GM19238 (cell line): ENCODE data around the gene ABCA5.

Source experiments
- DNase-seq: peaks from one replicate; pipeline ENCODE4 v3.0.0; 2011; ENCODE audit warnings: low spot score; ENCODE audit not compliant: insufficient read length

The ABCA5 gene, protein sequence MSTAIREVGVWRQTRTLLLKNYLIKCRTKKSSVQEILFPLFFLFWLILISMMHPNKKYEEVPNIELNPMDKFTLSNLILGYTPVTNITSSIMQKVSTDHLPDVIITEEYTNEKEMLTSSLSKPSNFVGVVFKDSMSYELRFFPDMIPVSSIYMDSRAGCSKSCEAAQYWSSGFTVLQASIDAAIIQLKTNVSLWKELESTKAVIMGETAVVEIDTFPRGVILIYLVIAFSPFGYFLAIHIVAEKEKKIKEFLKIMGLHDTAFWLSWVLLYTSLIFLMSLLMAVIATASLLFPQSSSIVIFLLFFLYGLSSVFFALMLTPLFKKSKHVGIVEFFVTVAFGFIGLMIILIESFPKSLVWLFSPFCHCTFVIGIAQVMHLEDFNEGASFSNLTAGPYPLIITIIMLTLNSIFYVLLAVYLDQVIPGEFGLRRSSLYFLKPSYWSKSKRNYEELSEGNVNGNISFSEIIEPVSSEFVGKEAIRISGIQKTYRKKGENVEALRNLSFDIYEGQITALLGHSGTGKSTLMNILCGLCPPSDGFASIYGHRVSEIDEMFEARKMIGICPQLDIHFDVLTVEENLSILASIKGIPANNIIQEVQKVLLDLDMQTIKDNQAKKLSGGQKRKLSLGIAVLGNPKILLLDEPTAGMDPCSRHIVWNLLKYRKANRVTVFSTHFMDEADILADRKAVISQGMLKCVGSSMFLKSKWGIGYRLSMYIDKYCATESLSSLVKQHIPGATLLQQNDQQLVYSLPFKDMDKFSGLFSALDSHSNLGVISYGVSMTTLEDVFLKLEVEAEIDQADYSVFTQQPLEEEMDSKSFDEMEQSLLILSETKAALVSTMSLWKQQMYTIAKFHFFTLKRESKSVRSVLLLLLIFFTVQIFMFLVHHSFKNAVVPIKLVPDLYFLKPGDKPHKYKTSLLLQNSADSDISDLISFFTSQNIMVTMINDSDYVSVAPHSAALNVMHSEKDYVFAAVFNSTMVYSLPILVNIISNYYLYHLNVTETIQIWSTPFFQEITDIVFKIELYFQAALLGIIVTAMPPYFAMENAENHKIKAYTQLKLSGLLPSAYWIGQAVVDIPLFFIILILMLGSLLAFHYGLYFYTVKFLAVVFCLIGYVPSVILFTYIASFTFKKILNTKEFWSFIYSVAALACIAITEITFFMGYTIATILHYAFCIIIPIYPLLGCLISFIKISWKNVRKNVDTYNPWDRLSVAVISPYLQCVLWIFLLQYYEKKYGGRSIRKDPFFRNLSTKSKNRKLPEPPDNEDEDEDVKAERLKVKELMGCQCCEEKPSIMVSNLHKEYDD (N-terminal part only)

DNA sequence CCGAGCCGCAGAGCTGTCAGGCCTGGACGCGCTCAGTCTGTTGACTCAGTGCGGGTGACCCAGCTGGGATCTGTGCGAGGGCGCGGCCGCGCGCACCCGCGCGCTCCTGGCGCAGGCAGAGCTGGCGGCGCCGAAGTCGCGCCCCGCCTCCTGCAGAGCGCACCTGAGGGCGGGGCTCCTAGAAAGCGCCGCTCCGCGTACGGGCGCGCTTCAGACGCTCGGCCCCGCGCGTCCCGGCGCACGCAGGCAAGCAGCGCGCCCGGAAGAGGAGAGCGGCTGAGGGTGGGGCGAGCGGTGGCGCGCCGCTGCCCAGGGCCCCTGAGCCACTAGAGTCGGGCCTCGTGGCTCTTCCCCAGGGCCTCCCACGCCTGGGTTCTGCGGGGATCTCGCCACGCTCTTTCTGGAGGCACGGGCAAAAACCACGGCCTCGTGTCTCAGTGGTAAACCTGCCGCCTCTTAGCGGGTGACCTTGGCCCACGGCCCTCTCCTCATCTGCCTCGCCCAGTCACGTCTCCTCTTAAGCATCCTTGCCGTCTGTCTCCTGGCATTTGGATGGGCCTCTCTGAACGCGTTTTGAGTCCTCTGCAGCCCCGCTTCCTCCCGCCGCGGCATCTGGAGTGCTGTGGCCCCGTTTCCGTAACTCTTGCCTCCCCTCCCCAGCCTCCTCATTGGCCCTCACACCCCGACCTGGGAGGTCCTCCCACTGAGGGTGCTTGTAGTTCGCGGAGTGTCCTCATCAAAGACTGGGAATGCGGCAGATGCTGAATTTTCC lies at the start of gene ABCA5:
TSS of gene ABCA5 (minus strand) at position 74 of the 772 bp plus-strand sequence. CDS start 12,718 bp downstream, outside the sequence.
- peak; percentile 87 for DNase-seq

DNA sequence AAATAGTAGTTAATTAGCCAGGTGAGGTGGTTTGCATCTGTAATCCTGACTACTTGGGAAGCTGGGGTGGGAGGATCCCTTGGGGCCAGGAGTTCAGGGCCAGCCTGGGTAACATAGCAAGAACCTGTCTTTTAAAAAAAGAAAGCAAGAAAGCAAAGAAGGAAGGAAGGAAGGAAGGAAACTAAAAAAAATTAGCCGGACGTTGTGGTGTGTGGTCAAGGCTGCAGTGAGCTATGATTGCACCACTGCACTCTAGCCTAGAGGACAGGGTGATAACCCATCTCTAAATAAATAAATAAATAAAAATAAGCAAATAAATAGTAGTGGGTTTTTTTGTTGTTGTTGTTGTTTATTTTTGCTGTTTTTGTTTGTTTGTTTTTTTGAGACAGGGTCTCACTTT lies 48.3 kb upstream of the ABCA5 start:
- DNase-seq = no peak

DNA sequence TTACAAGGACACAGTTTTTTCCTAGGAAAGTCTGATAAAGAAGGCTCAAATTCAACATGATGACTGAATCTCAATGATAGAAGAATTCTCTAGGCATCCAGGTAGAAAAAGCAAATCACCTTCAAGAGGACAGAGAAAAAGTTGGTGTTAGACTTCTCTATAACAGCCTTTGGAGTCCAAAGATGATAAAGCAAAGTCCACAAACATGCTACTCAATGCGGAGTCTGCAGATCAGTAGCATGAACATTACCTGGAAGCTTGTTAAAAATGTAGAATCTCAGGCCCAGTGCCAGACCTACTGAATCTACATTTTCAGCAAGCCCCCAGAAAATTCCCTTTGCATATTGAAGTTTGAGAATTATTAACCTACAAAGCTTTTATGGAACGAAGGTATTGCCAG lies 46.1 kb upstream of the ABCA5 start:
- no peak for DNase-seq

DNA sequence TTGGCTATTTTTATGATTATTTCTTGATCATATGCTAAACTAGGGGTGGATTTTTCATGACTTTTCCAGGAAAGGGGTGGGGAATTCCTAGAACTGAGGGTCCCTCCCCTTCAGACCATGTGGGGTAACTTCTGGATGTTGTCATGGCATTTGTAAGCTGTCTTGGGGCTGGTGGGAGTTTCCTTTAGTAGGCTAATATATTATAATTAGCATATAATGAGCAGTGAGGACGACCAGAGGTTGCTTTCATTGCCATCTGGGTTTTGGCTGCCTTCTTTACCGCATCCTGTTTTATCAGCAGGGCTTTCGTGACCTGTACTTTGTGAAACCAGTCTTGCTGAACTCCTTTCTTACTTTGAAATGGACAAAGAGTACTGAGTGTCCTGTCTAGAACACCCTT lies 40.4 kb upstream of the ABCA5 start:
- DNase-seq = no peak

DNA sequence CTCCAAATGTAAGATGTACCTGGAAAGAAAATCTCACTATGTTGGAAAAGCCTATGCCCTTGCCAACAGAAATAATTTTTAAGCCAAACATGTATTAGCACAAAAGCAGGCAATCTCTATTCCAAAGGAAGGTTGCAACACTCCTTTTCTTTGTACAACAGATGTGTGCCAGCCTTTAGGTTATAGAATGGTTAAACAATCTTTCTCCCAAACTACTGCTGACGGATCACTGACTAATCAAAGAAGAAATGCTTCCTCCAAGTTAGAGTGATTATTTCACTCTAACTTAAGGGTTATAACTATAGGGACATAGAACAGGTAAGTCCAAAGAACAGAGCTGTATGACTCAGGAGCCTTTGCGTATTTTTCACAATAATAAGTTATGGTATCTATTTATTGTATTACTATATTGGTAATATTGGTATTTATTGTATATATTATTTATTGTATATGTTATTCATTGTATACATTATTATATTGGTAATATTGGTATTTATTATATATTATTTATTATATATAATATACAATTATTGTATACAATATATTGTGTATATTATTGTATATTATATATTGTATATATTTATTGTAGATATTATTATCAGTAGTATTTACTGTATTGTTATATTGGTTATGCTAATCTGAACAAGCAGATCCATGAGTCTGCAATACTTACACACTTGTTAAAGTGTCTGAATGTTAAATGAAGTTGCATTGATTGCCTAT lies 36.7 kb upstream of the ABCA5 start:
- no peak for DNase-seq

DNA sequence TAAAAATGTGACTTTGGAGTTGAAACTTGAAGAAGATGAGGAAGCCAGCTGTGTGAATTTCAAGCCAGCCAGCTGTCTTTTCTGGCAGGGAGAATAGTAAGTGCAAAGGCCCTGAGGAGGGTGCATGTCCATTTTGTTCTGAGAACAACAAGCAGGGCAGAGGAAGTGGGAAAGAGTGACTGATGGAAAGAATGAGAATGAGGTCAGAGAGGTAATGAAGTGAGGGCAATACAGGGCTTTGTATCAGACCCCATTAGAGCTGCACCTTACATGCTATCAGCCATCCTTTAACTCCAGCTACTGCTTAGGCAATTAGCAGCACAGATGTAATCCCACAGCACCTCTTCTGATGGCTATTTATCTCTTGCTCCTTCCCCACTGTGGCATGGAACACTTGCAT lies 34.2 kb upstream of the ABCA5 start:
- DNase-seq = no peak

DNA sequence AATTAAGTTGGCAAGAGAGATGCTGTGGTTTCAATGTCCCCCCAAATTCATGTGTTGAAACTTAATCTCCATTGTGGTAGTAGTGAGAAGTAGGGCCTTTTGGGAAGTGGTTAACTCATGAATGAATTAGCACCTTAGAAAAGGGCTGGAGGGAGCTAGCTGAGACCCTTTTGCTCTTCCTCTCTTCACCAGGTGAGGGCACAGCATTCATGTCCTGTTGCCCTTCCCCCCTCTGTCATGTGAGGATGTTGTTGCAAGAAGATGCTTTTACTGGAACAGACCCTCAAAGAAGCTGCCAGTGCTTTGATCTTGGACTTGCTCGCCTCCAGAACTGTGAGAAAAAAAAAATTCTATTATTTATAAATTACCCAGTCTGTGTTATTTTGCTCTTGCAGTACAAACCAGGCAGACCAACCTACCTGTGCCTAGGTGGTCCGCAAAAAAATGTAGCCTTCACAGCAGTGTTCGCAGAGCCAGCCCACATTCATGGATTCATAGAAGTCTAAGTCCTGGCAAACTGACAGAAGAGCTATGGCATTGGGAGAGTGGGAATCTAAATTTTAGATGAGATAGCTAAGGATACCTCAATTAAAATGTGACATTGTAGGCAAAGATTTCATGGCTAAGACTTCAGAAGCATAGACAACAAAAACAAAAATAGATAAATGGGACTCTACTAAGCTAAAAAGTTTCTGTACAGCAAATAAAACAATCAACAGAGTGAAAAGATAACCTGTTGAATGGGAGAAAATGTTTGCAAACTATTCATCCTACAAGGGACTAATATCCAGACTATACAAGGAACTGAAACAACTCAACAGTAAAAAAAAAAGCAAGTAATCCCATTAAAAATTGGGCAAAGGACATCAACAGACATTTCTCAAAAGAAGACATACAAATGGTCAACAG lies 32.0 kb upstream of the ABCA5 start:
- DNase-seq = peak; percentile 9

DNA sequence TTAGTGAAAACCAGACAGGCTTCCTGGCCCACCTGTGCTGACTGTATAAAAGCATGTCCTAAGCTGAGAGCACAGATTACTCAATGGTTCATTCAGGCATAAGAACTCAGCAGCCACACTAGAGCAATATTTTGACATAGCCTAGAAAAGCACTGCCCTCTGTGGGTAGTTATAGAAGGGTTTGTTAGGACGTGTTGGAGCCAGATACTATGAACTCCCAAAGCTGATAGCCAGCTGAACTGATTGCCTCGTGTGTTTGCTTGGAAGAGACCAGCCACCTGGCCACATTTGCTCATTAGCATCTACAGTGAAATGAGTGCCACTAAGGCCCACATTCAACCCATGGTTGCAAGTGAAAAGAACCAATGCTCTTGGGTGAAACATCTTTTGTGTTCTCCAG lies 30.8 kb upstream of the ABCA5 start:
- DNase-seq = no peak

DNA sequence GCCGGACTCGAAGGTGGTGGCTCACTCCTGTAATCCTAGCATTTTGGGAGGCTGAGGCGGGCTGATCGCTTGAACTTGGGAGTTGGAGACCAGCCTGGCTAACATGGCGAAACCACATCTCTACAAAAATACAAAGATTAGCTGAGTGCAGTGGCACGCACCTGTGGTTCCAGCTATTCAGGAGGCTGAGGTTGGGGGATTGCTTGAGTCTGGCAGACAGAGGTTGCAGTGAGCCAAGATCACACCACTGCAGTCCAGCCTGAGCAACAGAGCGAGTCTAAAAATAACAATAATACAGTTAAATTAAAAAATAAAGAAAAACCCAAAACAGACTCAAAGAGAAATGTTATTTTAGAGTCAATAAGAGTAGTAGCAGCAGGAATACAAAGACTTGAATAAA lies 29.7 kb upstream of the ABCA5 start:
- no peak for DNase-seq

DNA sequence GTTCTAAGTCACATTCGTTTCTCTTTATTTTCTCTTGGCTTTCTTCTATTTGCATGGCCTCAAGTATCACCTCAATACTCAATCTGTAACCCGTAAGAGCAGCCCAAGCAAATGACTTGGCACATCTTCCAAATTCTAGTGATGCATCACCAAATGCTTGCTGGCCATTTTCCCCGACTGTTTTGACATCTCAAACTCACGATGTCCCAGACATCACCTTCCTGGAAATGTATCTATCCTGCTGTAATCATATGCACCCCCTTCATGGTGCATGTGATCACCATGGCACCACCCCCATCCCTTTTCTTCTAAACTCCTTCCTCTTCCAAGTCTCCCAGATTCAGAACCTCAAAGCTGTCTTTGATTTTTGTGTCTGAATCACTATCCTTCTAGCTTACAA lies 24.0 kb upstream of the ABCA5 start:
- DNase-seq = no peak

DNA sequence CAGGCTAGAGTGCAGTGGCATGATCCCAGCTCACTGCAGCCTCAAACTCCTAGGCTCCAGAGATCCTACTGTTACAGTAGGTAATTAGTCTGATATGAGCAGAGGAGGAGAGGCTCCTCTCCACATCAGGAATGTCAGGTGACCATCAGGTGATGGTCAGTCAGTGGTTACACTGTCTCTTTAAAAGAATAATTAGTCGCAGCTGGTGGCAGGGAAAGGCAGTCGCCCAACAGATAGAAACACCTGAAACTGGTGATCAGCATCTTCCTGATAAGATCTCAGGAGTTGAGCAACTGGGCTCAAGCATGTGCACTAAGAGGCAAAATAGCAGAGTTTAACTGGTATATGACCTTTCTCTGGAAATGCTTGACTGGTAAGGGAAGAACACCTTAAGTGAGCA lies 21.5 kb upstream of the ABCA5 start:
- DNase-seq = no peak

DNA sequence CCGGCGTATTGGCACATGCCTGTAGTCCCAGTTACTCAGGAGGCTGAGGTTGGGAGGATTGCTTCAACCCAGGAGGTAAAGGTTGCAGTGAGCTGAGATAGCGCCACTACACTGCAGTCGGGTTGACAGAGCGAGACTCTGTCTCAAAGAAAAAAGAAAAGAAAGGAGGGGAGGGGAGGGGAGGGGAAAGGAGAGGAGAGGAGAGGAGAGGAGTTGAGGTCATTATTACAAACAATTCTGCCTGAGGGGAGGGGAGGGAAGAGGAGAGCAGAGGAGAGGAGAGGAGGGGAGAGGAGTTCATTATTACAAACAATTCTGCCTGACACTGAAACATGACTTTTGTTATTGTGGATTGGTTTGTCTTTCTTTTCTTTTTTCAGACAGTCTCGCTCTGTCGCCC lies 19.8 kb upstream of the ABCA5 start:
- DNase-seq = no peak

DNA sequence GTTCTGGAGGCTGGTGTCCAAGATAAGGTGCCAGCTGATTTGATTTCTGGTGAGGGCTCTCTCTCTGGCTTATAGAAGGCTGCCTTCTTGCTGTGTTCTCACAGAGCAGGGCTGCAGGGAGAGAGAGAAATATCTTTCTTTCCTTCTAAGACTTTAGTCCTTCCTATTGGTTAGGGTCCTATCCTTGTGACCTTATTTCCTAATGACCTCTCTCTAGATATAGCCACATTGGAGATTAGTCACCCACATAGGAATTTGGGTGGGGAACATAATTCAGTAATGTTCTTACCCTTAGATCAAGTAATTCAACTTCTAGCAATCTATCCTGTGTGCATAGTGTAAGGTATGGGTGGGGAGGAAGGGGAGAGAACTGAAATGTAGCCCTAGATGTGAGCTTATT lies 18.0 kb upstream of the ABCA5 start:
- no peak for DNase-seq

DNA sequence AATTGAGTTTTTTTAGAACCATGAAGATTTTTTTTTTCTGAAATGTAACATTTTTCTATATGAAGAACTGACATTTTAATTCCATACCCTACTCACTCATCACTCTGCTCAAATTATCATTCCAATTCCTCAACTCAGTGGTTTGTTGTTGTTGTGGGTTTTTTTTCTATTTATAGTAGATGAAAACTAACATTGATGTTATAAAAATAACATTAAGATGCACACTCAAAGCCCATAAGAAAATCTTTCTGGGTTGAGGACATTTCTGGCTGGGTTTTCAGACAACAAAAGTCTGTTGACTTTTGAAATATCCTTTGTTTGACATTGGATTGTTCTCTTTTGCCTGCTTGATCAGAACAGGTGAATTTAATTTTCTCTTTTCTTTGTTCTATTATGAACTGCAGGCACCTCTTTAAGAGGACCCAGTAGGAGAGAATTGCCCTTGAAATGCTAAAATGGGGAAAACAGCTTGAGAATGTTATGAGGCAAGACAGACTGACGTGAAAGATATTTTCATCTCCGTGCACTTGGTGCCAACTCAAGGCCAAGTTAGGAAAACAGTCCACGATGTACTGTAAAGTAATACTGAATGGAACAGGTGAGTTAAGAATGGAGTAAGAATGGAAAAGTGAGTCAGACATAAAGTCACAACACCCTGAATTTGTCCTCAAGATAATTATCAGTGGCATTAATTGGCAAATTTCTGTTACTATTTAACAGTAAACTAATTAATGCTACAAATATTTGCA lies 16.1 kb upstream of the ABCA5 start:
- DNase-seq = no peak

DNA sequence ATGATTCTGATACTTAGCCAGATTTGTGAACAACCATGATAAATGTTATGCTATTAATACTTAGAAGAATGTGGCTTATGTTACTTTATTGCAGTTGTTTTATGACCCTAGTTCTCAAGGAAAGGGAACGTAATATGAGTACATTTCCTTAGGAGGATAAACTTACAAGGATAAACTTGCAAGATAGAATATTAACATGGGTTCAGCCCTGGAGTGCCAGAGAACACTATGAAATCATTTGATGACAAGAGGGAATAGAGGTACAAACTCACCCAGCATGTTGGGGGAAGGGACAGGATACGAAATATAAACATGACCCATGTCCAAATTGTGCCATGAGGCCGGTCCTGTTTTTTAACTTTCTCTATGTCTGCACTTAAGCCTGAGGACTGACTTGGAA lies 13.0 kb upstream of the ABCA5 start:
- no peak for DNase-seq

DNA sequence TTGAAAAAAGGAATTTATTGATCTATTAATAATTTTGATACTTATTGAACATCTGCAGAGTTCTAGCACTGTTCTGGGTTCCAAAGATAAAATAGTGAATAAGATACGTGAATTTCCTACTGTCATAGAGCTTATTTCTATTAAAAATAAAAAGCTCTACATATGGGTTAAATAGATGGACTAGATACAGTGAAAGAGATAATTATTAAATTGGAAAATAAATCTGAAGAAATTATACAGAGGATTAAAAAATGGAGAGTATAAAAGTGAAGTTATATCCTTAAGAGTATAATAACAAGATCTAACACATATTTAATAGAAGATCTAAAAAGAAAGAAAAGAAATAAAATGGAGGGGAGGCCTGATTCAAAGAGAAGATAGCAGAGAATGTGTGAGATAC lies 10.1 kb upstream of the ABCA5 start:
- DNase-seq = no peak

DNA sequence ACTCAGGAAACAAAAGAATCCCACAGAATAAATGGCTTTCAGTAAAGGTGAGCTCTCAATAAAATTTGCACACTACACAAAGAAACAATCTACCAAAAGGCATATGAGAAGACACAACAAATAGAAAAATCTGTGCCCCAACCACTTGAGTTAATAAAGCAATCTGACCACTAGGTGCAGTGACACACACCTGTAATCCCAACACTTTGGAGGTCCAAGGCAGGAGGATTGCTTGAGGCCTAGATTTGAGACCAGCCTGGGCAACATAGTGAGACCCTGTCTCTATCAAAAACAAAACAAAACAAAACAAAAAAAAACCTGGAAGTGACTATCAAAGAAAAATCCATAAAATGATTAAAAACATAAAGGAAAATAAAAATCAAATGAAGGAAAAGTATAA lies 9.6 kb upstream of the ABCA5 start:
- DNase-seq = no peak

DNA sequence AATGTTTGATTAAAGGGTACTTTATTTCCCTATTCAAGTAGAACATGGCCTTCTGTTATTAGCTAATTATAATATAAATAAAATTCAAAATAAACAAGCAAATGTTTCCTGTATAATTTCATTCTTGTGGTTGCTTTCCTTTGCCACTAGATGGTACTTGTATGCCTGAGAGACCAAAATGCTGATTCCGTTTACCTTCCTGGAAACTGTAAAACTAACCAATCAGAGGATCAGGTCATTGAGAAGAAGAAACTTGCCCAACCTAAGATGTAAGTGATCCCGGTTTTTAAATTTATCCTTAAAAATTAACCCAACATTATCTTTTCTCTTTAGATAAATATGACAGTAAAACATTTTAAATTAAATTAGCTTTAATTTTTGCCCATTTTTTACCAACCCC lies 8.1 kb upstream of the ABCA5 start:
- DNase-seq = no peak

DNA sequence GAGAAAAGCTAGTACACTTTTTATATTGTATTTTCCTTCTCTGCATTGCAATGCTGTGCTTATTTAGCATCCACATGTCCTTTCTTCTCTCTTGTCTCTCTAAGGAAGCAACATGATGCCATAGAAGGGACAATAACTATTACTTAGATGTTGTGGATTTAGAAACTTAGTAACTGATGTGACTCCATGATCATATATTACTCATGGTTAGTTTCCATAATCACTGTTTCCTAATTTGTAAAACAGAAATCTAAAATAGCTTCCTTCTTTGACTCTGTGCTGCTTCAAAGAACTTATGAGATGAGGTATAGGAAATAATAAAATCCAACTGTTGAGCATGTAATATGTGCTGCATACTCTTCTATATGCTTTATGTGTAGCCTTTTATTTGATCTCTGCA lies 6.6 kb upstream of the ABCA5 start:
- DNase-seq = no peak
